HG03521 (cell line): ENCODE results near the gene TNFSF12.

Source experiments
- ATAC-seq: cut with Tn5 transposase; IDR thresholded peaks from one replicate; pipeline ENCODE4 v1.9.1; 2021; ENCODE audit warnings: mild to moderate bottlenecking, moderate library complexity; ENCODE audit not compliant: unreplicated experiment

TNFSF12 gene

GRCh38 chr17:7541074-7541621, 7.7 kb upstream of the TNFSF12 start:
- ATAC-seq = no peak

GRCh38 chr17:7544911-7545310, 3.9 kb upstream of the TNFSF12 start:
- no peak for ATAC-seq

GRCh38 chr17:7549401-7550055, 670 bp downstream of the TNFSF12 start:
- no peak for ATAC-seq

GRCh38 chr17:7550344-7550743, 1.5 kb downstream of the TNFSF12 start:
- no peak for ATAC-seq

- ATAC-seq = no peak
Observed at GRCh38 chr17:7551396-7551795, 2.5 kb downstream of the TNFSF12 start.

GRCh38 chr17:7552621-7553051, 3.8 kb downstream of the TNFSF12 start:
- ATAC-seq = peak; percentile 69

- ATAC-seq = no peak
Observed at GRCh38 chr17:7553356-7553755, 4.5 kb downstream of the TNFSF12 start.

- ATAC-seq = no peak
Observed at GRCh38 chr17:7555320-7555948, 6.6 kb downstream of the TNFSF12 start.

GRCh38 chr17:7556627-7557026, 7.8 kb downstream of the TNFSF12 start:
- ATAC-seq = no peak

GRCh38 chr17:7557147-7557764, 8.4 kb downstream of the TNFSF12 start:
- ATAC-seq = no peak

GRCh38 chr17:7557775-7558543, 9.1 kb downstream of the TNFSF12 start:
- ATAC-seq = no peak

- ATAC-seq = no peak
Observed at GRCh38 chr17:7558544-7559319, 9.9 kb downstream of the TNFSF12 start, which contains the start of gene TNFSF13. Gene TNFSF13, plus strand, starts transcription at chr17:7558750. Its CDS starts 290 bp downstream, at chr17:7559040.

- no peak for ATAC-seq
Observed at GRCh38 chr17:7559320-7560171, 10.7 kb downstream of the TNFSF12 start.

GRCh38 chr17:7560172-7561027, 11.5 kb downstream of the TNFSF12 start:
- ATAC-seq = no peak

- peak; percentile 49 for ATAC-seq
Observed at GRCh38 chr17:7561028-7561575, 12.2 kb downstream of the TNFSF12 start.

GRCh38 chr17:7561589-7562207, 12.8 kb downstream of the TNFSF12 start, which contains the start of gene SENP3:
Gene SENP3, plus strand, starts transcription at chr17:7561919. Its CDS starts 1,158 bp downstream, at chr17:7563077.
- ATAC-seq = peak; percentile 65

GRCh38 chr17:7562208-7562605, 13.3 kb downstream of the TNFSF12 start:
- ATAC-seq = peak; percentile 4
